COLO829 (cell line): ENCODE results near the gene MSX2.
A peak's percentile ranks its signal among the peaks of the same experiment; 100 is the strongest.

Experiments used
- DNase-seq: peaks from one replicate; pipeline ENCODE4 v3.0.0; 2012; ENCODE audit warnings: low spot score

Gene MSX2

DNA sequence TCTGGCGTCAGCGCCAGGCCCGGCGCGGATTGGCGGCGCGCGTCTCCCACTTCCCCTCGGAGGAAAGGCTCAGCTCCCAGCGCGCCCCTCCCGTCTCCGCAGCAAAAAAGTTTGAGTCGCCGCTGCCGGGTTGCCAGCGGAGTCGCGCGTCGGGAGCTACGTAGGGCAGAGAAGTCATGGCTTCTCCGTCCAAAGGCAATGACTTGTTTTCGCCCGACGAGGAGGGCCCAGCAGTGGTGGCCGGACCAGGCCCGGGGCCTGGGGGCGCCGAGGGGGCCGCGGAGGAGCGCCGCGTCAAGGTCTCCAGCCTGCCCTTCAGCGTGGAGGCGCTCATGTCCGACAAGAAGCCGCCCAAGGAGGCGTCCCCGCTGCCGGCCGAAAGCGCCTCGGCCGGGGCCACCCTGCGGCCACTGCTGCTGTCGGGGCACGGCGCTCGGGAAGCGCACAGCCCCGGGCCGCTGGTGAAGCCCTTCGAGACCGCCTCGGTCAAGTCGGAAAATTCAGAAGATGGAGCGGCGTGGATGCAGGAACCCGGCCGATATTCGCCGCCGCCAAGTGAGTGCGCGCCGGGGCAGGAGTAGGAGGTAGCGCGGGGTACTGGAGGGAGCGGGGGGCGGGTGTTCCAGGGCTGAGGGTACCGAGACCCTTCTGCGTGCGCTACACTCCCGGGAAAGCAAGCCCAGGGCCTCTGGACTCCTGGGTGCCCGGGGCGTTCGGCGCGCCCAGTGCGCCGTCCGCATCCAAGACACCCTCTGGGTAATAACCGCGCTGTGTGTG lies at the start of gene MSX2:
Gene MSX2 (plus strand): TSS at position 99 of the 777 bp plus-strand sequence. CDS start 78 bp downstream, at position 177.
- DNase-seq = peak; percentile 85

DNA sequence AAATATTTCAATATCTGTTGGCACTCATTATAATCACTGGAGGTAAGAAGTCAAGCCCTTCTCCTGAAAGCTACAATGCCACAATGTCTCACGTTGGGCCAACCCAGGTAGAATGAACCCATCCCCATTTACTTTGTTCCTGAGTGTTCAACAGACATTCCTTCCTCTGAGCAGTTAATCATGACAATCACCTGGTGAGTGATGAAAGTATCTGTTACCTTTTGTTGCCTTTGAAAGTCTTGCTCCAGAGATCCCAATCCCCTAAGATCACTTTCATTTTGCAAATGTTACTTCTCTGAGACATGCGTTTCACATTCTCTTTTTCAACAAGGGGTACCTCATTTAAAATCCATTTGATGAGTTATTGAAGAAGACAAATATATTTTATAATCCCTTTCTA lies 49.3 kb upstream of the MSX2 start:
- DNase-seq = no peak

DNA sequence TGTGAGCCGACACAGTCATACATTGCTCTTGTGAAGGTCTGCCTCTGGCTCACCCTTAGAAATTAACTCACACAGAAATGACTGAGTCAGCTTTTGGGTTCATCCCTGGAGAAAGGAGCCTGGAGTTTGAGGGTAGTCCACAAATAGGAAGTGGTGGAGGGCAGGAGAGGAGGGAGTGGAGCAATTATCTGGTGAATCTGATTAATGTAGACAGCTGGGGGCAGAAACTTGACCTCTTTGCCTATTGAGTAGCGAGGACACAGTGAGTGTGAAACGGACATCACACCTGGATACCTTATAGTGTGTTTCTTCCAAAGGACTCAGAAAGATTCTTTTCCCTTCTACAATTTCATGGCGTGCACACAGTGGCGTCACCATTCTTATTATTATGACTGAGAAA lies 48.5 kb upstream of the MSX2 start:
- DNase-seq = no peak

DNA sequence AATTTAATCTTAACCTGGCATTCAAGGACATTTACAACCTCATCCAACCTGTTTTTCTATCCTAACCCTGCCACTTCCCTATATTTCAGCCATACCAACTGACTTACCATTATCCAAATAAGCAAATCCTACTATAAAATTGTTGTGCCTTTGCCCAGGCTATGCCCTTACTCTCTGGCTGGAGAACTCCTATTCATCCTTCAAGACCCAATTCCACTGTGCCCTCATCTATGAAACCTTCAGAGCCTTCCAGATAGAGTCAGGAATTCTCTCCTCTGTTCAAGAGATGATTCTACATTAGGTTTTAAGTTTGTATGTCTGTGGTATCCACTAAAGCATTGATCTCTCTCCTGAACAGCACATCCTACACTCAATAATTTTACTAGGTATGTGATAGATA lies 46.3 kb upstream of the MSX2 start:
- DNase-seq = no peak

DNA sequence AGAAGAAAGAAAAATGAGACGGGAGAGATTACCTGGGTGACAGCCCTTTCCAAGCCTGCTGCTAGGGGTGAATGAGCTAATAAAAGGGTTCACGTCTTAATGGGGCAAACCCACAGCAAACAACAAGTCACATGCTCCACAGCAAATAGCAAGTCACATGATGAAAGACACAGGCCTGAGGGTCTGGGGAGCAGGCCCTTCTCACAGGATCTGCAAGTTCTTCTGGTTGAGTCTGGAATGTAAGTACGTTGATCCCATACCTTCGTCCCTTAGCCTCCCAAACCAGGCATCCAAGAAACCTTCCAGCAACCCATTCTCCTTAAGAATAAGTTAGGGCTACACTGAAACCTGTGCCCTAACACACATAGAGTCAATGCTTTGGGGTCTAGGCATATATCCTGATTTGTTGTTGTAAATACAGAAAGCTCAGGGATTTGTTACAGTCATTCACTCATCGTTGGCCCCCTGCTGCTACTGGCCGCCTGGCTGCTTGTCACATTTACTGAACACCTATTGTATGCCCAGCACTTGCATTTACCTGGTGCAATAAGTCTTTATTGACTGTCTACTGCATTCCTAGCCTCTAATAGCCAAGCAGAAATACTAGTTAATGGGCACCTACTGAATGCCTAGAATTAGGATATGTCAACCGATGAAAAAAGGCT lies 43.3 kb upstream of the MSX2 start:
- DNase-seq = no peak

DNA sequence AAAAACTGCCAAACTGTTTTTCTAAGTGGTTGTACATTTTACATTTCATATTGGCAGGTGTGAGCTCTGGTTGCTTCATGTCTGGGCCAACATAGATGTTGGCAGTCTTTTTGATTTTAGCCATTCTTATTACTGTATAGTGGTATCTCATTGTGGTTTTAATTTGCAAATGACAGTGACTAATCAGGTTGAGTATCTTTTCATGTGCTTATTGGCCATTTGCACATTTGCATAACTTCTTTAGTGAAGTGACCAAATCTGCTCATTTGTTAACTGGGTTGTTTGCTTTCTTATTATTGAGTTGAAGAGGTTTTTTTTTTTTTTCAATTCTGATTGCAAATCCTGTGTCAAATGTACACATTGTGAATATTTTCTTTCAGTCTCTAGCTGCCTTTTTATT lies 36.9 kb upstream of the MSX2 start:
- DNase-seq = no peak

DNA sequence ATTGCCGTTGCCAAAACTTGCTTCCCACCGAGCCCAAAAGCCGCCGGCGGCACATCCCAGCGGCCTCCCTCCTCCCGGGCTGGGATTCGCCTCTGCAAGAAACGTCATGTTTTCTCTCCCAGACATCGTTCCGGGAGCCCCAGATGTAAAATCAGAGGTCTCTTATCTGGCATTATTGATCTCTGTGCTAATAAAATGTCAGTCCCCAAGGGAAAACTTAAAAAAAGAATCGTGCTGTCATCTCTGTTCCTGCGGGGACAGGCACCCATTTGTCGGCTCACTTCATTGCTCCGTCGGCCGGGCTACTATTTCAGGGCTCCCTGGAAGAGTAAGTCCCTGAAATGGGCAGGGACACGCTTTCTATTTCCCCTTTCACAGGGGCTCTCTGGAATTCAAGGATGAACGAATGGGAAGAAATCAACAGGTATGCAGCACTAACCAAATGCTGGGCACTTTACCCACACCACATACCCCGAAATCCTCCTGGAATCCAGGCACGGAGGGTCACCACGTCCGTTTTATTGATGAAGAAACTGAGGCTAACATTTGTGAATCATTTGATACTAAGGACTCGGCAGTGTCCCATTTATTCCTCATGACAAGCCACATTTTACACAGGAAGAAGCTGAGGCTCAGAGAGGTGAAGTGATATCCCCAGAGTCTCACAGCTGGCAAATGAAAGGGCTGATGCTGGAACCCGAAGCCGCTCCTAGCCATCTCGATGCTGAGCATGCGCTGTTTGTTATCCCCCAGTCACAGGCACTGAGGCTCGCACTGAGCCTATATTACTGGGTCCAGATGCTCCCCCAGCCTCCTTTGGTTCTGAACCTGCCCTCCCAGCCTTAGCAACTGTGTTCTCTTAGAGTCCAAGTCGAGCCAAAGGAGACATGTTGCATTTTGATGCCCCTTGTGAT lies 35.7 kb upstream of the MSX2 start:
- no peak for DNase-seq

DNA sequence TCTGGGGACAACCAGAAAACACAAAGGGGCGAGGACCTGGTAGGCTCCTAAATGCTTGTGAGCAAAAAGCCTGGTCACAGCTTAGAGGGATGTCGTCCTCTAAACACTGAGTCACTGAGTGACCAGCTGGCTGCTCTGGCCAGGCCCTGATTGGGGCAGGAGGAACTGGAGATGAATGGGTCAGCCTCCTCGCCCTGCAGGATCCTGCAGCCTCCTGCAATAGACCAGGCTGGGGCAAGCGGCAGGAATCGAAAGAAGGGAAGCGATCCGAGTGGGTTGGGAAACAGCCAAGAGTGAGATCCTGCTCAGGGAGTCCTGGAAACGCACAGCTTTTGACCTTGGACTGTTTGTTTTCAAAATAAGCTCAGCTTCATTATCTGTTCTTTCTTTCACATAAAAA lies 34.1 kb upstream of the MSX2 start:
- DNase-seq = no peak

DNA sequence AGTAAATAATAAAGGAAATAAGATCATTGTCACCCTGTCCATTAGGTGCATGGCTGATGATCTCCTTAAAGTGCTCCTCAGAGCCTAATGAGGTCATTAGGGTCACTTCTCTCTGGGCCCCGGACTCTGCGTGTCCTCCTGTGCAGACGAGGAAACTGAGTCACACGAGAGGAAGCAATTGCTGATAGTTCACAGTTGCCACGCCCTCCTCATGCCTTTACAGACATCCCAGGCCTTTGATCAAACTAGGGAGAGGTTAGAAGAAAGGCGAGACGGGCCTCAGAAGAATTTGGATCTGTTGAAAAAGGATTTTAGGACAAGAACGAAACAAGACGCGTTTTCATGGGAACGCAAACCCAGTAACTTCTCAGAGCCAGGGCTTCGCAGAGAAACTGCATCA lies 32.0 kb upstream of the MSX2 start:
- DNase-seq = no peak

DNA sequence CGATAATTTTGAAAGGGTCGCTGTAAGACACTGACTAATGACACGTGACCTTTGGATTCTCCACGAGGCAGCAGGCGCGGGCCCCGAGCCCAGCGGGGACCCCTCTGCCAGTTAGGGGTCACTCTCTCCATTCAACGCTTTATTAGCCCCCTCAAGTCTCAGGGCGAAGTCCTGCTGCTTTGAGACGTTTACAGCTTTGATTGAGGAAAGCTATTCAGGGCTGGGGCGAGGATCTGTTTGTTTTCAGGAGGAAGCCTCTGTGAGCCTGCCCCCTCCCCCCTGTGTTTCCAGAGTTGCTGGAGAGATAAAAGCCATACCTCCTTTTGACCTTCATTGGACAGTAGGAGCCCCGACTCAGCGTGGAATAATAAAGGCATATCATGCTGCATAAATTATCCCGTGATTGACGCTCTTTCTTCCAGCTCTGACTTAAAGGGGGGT lies 31.4 kb upstream of the MSX2 start:
- no peak for DNase-seq

DNA sequence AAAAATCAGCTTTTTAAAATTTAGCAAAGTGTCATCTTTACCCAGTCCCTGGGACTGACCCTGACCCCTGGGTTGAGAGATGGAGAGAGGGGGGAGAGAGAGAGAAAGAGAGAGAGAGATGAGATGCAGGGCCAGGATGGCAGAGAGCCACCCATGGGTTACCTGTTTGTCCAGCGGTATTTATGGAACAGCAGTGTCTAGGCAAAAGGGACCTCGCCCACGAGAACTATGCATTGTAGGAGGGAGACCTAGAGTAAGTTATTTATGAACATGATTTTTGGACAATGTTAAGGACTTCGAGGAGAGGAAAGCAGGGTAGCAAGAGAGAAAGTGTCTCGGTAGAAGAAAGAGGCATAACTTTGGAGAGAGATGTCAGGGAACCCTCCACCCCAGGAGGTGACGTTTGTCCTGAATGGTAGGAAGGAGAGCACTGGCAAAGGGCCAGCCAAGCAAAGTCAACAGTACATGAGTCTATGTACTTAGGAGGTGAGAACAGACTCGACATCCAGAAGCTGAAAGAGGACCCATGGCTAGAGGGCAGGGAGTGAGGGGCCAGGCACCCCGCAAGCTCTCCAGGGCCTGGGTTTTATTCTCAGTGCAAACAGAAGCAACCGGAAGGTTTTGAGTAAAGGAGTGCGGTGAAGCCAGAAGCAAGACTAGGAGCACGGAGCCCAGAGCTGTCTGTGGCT lies 30.5 kb upstream of the MSX2 start:
- DNase-seq = no peak

DNA sequence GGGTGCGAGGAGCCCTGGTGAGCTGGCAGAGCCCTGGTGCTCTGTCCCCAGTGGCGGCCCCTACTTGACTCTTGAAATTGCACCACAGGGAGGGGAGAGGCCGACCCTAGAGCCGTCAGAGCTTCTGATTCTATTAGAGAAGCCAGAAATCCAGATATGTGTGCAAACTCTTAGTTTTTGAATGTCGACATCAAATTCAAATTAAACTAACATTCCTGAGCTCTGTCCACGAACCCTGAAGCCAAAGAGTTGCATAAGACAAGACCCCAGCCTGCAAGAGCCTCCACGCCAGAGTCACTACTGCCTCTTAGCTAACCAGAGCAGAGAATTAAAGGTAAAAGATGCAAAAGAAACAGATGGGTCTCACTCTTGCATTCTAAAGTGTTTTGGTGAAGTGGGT lies 29.8 kb upstream of the MSX2 start:
- no peak for DNase-seq

DNA sequence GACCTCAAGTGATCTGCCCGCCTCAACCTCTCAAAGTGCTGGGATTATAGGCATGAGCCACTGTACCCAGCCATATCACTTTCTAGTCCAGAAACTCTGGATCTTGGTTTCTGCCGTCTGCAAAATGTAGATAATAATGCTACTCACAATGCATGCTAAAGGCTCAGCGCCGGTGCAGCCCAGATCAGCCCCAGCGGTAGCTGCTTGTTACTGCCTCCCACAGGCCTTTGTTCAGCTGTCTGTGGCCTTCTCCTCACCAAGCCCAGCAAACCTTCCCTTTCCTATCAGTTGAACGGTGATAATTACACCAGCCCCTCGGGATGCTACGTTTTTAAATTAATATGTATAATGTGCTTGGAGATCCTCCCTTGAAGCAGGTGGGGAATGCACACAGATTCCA lies 26.2 kb upstream of the MSX2 start:
- DNase-seq = no peak

DNA sequence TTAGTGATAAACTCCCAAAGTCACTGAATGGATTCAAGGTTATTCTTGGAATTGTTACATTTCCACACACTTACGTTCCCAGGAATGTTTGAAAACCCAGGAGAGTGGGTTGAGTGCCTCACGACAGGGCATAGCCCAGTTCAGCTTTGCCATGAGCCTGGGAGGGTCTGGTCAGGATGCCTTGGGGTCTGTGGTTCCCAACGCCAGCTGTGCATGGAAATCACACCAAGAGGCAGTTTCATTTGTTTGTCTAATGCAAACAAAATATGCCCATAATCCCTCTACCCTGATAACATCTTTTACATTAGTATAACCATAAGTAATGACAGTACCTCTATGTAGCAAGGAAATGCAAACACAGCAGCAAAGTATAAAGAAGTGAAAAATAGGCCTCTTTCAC lies 25.3 kb upstream of the MSX2 start:
- DNase-seq = no peak

DNA sequence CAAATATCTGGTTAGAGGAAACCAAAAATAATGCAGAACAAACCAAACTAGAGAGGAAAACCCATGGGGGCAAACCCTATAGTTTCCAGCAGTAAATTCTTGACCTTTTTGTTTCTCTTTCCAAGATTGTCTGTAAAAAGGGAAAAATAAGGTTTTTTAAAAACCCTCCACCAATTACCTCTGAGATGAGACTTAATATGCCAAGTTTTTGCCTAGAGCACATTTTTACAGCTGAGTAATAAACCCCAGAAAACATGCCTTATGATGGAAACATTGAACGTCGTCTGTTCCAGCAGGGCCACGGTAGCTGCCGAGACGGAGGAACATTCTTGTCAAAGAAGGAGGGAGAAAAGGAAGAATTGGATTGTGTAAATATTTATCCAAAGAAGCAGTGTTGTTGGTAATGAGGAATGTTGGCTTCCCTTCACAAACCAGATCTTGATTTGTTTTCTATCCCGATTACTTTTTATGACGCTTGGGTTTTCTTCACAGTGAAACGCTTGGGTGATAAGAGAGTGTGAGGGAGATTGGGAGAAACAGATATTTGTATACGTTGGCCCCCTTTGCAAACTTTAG lies 17.3 kb upstream of the MSX2 start:
- DNase-seq = no peak

DNA sequence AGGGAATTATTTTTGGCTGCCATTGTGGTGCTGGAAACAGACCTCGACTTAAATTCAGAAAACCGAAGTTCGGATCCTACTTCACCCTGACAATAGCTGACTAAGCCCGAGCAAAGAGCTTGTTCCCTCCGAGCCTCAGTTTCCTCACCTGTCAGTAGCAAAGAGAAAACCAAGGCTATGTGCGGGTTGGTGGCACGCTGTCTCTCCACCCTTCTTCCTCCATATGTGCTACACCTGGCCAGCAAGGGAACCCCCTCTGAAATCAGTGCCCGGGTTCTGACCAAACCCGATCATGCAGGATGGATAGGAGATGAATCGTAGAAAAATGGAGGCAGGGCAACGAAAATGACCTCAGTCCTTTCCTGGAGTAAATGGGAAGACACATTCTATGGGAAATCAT lies 16.7 kb upstream of the MSX2 start:
- no peak for DNase-seq

DNA sequence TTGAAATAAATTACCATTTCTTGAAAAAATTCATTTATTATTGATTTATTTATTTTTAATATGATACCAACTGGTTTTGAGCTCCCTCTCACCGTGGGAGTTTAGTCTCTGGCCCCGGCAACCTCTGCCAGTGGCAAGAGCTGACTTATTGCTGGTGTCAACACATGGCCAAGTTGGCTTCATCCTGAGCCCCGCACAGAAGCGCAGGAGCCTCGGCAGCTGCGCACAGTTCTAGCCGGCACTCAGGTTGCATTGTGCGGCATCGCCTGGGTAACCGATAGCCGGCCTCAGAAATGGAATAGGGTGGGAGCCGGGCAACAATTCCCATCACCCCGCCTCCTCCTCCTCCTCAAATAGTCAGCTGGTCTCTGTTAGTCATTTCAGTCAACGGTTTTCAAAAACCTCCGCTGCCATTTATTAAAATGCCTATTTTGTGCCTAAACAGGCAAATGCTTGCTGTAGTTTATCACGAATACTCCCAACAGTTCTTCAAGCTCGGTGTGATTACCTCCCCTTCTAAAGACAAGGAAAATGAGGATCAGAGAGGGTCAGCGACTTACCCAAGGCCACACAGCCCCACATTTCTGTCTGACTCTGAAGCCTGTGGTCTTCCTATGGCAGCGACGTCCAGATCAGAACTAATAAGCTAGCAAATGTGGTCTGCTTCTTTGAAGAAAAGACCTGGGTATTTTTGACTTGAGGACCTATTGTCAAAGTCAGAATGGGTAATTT lies 15.7 kb upstream of the MSX2 start:
- no peak for DNase-seq

DNA sequence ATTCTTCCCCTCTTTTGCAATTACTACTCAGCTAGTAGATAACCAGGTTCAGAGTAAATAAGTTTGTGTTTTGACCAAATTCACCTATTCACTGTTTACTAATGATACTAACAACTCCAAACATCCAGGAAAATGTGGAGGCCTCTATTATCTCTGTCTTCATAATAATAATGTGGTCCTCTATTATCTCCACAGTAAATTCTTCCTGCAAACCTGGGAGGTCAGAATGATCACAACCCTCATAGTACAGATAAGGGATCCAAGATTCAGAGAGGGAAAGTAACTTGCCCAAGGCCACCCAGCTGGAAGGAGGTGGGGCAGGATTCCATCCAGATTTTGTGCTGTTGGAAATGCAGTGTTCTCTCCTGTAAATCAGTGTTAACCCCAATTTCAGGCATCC lies 9.6 kb upstream of the MSX2 start:
- DNase-seq = no peak

DNA sequence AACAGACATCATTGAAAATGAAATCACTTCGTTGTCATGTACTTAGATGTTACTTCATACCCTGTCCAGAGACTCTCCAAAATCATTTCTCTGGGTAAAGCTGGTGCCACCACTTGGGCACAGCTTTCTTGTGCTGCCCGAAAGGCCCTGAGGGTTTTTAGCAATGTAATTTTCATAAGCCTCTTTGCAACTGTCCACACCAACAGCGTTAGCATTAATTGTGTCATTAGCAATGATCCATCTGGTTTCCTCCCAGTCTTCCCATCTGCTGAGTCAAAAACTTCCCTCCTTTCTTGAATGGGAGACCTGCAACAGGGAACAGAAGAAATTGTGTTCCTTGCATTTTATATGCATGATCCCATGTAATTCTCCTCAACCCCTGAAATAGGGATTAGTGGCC lies 8.6 kb upstream of the MSX2 start:
- DNase-seq = no peak

DNA sequence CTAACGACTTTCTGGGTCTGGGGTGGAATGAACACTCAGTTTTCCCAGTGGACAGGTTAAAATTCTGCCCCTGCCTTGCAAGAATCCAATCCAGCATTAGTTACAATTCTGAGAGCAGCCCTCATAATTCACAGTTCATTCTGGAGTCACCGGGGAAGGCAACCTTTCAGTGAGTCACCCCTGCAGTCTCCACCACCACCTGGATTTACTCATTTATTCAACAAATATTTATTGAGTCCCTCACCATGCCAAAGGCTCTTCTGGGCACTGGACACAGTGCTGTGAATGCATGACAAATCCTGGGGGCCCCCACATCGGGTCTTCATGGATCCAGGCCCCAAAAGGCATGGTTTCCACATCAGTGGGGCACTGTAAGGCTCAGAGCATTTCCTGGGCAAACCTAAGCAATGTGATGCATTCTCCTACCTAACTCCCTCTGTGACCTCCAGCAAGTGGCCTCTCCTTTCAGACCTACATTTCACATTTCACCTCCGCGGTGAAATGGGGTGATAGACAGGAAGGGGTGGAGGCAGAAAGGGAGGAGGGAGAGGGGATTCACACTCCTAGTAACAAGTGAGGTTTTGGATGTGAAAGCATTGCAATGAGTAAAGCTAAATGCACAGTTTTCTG lies 6.4 kb upstream of the MSX2 start:
- no peak for DNase-seq
